Activated CD8-positive, alpha-beta memory T cell treated with anti-CD3 and anti-CD28 coated beads, Interleukin-2, amount 50 U/mL, for 48 hours (primary cell): ENCODE data around the gene CNTFR.

Experiments
- DNase-seq: peaks from one replicate; pipeline ENCODE4 v3.0.0-alpha.2; 2020

CNTFR gene

GRCh38 chr9:34588671-34589635, 571 bp downstream of the CNTFR start:
- DNase-seq = no peak

DNA sequence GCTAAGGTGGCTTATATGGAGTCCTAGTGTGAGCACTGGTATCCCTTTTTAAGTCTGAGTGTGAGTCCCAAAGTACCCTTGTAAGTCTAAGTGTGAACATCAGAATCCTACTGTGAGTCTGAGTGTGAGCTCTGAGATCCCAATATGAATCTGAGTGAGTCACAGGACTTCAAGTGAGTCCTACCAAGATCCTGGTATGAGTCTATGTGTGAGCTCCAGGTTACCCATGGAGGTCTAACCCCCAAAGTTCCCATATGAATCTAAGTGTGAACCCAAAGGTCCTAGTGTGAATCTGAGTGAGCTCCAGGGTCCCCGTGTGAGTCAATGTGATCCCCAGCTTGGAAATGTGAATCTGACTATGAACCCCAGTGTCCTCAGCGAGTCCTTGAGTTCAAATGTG, 2.3 kb downstream of the CNTFR start:
- no peak for DNase-seq

- DNase-seq = no peak
Measured at GRCh38 chr9:34585946-34586669, 3.4 kb downstream of the CNTFR start.

- no peak for DNase-seq
Measured at GRCh38 chr9:34584970-34585369, 4.6 kb downstream of the CNTFR start.

DNA sequence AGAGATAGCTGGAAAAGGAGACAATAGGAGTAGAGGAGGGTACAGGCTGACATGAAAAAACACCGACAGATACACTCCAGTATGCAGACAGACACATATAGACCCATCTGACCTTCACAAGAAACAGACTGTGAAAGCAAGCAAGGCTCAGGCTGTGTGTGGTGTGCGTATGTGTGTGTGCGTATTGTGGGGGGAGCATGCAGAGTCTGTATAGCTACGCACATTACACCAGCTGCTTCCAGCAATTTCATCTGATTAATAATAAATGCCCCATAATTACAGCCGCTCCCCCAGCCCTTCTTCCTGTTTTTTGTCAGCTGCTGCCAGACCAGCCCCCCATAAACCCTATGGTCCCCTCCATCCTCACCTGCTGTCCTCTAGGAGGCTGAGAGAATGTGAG, 6.7 kb downstream of the CNTFR start:
- DNase-seq = no peak

GRCh38 chr9:34581318-34581717, 8.2 kb downstream of the CNTFR start:
- no peak for DNase-seq

DNA sequence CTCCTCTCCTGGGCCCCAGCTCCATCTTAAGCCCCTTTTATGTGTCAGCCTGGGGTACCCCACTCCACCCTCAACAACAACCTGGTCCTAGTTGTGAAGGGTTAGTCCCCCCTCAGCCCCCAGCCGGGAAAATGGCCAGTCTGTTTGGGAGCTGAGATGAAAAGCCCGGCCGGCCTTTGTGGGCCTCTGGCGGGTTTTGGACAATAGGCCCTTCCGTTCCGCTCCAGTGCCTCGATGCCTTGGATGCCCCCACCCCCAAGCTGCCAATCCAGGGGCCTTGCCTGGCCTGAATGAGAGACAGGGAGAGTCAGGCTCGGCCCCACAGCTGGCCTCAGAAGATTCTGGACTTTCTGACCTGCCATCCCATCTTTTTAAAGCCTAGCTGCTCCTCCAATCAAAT, 9.2 kb downstream of the CNTFR start:
- DNase-seq = no peak

GRCh38 chr9:34579808-34580163, 9.7 kb downstream of the CNTFR start:
- no peak for DNase-seq

DNA sequence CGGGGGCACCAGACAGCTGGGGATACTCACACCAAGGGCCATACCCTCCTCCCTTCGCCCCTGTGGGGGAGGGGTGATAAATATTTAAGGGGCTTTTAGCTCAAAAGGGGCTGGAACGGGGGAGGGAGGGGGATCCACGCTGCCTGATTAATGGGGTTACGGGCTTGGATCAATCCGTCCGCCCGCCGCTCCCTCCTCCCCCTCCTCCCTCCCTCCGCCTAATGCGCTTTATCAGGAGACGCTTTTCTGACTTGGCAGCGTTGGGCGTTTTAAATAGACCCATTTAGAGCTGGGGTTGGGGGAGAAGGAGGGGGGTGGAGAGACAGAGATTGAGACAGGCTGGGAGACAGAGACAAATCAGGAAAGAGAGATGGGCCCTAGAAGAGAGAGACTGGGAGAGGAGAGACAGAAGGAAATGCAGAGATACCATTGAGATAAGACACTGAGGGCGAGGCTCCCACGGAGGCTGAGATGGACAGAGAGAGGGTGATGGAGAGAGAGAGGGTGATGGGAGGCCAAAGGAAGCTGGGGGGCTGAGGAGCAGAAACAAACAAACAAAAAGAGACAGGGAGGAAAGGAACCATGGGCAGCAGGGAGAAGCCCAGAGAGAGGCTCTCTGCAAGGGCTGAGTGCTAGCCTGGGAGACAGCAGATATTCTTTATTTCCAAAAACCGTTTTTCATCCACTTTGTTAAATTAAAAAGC, 10.3 kb downstream of the CNTFR start:
- DNase-seq = no peak

DNA sequence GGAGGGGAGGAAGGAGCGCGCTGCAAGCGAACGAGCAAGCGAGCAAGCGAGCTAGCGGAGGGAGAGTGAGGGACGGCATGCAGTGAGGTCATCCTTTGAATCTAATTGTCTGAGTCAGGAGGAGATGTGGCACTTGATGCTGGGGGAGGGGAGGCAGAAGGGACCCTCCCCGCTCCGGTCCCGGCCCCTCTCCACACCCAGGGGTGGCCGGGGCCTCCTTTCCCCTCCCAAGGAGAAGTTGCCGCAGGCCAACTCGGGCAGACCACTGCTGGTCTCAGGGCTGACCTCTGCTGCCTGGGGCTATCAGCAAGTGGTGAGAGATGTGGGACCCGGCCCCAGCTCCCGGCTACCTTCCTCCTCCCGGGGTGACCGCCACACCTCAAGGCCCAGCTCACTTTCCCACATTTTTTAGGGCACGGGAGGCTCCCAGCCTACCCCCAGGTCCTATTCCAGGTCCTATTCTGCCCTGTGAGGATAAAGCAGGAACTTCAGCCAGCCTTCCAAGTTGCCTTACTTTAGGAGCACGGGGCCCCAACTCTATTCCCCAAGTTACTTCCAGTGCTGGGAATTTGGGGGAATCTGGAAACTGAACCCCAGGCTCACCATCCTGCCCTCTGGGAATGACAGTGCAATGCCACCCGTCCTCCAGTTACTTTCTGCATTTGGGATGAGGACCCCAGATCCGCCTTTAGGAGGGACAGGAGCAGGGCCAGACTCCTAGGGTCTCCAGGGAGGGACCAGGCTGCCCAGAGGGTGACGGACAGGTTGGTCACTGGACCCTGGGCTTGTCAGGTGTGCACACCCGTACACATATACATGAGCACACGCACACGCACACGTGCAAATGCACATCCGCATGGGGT, 11.1 kb downstream of the CNTFR start:
- DNase-seq = no peak

- DNase-seq = no peak
Measured at GRCh38 chr9:34577400-34578240, 11.9 kb downstream of the CNTFR start.

- no peak for DNase-seq
Measured at GRCh38 chr9:34576597-34577399, 12.7 kb downstream of the CNTFR start.

- DNase-seq = no peak
Measured at GRCh38 chr9:34575862-34576596, 13.5 kb downstream of the CNTFR start.

DNA sequence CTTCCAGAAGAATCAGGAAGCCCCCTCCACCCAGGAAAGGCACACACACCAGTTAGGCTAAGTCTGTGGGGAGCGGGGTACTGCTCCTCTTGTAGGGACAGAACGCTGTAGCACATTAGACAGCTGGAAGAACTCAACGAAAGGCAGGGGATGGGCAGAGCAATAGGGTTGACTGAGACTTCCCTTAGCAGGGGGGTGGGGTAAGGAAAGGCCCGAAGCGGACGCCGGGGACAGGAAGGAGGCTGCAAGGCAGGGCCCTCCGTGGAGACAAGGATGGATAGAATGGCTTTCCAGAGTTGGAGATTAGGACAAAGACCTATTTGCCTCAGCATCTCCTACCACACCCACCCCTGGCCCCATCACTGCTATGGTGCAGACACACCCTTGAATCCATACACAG, 14.3 kb downstream of the CNTFR start:
- no peak for DNase-seq

- DNase-seq = no peak
Measured at GRCh38 chr9:34574571-34574970, 15.0 kb downstream of the CNTFR start.

GRCh38 chr9:34573599-34574325, 15.8 kb downstream of the CNTFR start:
- no peak for DNase-seq

DNA sequence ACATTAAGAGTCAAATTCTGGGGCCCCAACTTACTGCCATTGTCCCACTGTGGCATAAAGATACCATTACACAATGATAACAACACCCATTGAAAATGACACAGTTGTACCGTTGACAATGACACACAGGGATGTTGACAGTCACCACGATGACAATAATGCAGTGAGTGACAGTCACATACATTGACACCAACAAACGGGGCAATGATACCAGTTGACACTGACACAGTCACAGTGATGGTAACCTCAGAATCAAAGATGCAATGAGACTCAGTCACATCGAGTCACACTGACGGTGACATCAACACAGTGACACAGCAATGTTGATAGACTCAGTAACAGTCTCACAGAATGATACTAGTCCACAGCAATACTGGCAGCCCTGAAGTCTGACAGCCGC, 16.9 kb downstream of the CNTFR start:
- no peak for DNase-seq

GRCh38 chr9:34572092-34572491, 17.4 kb downstream of the CNTFR start:
- no peak for DNase-seq

DNA sequence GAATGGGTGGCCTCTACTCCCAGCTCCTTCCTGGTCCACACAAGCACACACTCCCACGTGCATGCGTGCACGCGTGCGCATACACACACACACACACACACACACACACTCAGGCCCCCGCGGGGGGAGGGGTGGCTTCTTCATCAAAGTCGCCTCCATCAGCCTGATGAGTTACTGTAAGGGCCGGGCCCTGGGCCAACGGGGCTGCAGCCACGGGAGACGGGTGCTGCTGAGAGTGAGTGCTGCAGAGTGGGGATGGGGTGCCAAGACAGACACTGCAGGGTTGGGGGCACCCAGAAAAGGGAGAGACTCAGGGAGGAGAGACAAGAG, 18.1 kb downstream of the CNTFR start:
- DNase-seq = no peak
